D721Med (cell line): Measurements from ENCODE around the gene FOXP2.

Experiments used
- DNase-seq: peaks from one replicate; pipeline ENCODE4 v3.0.0; 2011; ENCODE audit warnings: low spot score; ENCODE audit not compliant: insufficient read length
- FAIRE-seq: peaks from 2 replicates; lab custom pipeline; 2011; peaks lifted over from hg19 to GRCh38; lab: Jason Lieb, UNC
- CTCF ChIP-seq: IDR thresholded peaks from 2 replicates; pipeline ENCODE4 v1.5.1; 2012; ENCODE audit warnings: mild to moderate bottlenecking, control low read depth; ENCODE audit not compliant: insufficient read depth; ENCODE audit errors: missing control alignments

FOXP2 gene

DNA sequence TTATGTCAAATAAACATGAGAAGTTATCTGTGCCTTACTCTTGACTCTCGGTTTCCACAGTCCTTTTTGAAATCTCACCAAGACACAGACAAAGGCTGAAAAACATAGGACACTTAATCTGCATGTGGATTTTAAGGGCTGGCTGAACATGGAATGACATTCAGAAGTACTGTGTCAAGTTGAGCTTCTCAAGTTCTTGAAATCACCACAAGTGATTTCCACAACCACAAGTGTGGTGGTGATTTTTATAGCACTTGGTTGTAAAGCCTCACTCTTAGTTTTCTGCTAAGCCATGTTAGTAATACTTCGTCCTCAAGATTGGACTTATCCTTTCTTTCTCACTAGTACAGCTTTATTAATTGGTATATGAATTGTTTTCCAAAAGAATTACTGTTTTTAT lies 29.6 kb downstream of the FOXP2 start:
- no peak for FAIRE-seq
- no peak for DNase-seq
- no peak for TF ChIP-seq CTCF

- DNase-seq (no peak), FAIRE-seq (no peak)
- TF ChIP-seq CTCF, result no peak
These were observed 35.8 kb downstream of the FOXP2 start for GRCh38 chr7:114450431-114450830.

DNA sequence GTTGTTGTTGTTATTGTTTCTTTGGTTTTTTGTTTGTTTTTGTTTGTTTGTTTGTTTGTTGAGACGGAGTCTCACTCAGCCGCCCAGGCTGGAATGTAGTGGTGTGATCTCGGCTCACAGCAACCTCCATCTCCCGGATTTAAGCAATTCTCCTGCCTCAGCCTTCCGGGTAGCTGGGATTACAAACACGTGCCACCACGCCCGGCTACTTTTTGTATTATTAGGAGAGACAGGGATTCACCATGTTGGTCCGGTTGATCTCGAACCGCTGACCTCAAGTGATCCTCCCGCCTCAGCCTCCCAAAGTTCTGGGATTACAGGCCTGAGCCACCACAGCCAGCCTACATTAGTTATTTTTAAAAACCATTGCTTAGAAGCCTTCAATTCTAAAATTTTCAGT lies 45.0 kb downstream of the FOXP2 start:
- no peak for TF ChIP-seq CTCF
- DNase-seq (no peak), FAIRE-seq (no peak)

GRCh38 chr7:114460021-114460420 lies 45.4 kb downstream of the FOXP2 start:
- TF ChIP-seq CTCF, result no peak
- DNase-seq (no peak), FAIRE-seq (no peak)

- TF ChIP-seq CTCF, result no peak
- FAIRE-seq (no peak), DNase-seq (no peak)
These were observed 52.3 kb downstream of the FOXP2 start for GRCh38 chr7:114466917-114467316.

GRCh38 chr7:114468844-114469243 lies 54.2 kb downstream of the FOXP2 start:
- no peak for TF ChIP-seq CTCF
- no peak for FAIRE-seq
- DNase-seq, result no peak

- TF ChIP-seq CTCF, result no peak
- FAIRE-seq, result no peak
- DNase-seq, result no peak
These were observed 58.4 kb downstream of the FOXP2 start for GRCh38 chr7:114472896-114473512.
